Smooth muscle cell (in vitro differentiated cells): ENCODE measurements around the gene TCEA2. TPM values are rescaled to one million over a fixed set of nuclear protein-coding genes. Genes with fewer than 3 reads are reported as not detected.
A peak's percentile ranks its signal among the peaks of the same experiment; 100 is the strongest.

ENCODE experiments used
- DNase-seq: peaks from one replicate; lab custom pipeline; 2025; ENCODE audit not compliant: unreplicated experiment; lab: John Stamatoyannopoulos, UW
- H2AFZ ChIP-seq: fragments of 200-600 bp; sonication (generic); 2 replicates; pipeline ENCODE4 v1.6.0; 2016; ENCODE audit warnings: antibody characterized with exemption, low read depth, mild to moderate bottlenecking
- H3F3A ChIP-seq: fragments of 200-600 bp; sonication (generic); 2 replicates; pipeline ENCODE4 v1.6.0; 2017; ENCODE audit warnings: antibody characterized with exemption, low read depth
- H3K27ac ChIP-seq: fragments of 200-600 bp; sonication (generic); 2 replicates; pipeline ENCODE4 v1.5.1; 2016; ENCODE audit warnings: low read depth, mild to moderate bottlenecking
- H3K27me3 ChIP-seq: fragments of 200-600 bp; sonication (generic); 2 replicates; pipeline ENCODE4 v1.6.1; 2016; ENCODE audit warnings: low read depth, mild to moderate bottlenecking
- H3K36me3 ChIP-seq: fragments of 200-600 bp; sonication (generic); 2 replicates; pipeline ENCODE4 v1.5.1; 2016; ENCODE audit warnings: low read depth
- H3K4me1 ChIP-seq: fragments of 200-600 bp; sonication (generic); 2 replicates; pipeline ENCODE4 v1.5.1; 2016; ENCODE audit warnings: low read depth
- H3K4me2 ChIP-seq: fragments of 200-600 bp; sonication (generic); 2 replicates; pipeline ENCODE4 v1.6.0; 2016; ENCODE audit warnings: mild to moderate bottlenecking
- H3K4me3 ChIP-seq: fragments of 200-600 bp; sonication (generic); 2 replicates; pipeline ENCODE4 v1.5.1; 2016; ENCODE audit warnings: mild to moderate bottlenecking
- H3K79me2 ChIP-seq: fragments of 200-600 bp; sonication (generic); 2 replicates; pipeline ENCODE4 v1.6.0; 2016; ENCODE audit warnings: low read depth, mild to moderate bottlenecking
- H3K9ac ChIP-seq: fragments of 200-600 bp; sonication (generic); 2 replicates; pipeline ENCODE4 v1.6.0; 2016; ENCODE audit warnings: low read depth
- H3K9me3 ChIP-seq: fragments of 200-600 bp; sonication (generic); replicated peaks from 2 replicates; pipeline ENCODE4 v1.5.1; 2016; ENCODE audit warnings: low read depth
- H4K20me1 ChIP-seq: fragments of 200-600 bp; sonication (generic); 2 replicates; pipeline ENCODE4 v1.6.0; 2016; ENCODE audit warnings: low read depth
- WGBS: methylation state at CpG from one replicate; pipeline ENCODE4 v1.1.7; 2016; ENCODE audit warnings: low lambda C conversion rate; 5-methylcytosine and 5-hydroxymethylcytosine counted together
- polyA plus RNA-seq: library from polyadenylated mRNA; unstranded; fragments of >200 nt; fragmentation: Nextera tagmentation; extraction: Ambion mirVana; gene quantifications from 2 replicates; pipeline ENCODE4 v1.2.1, GENCODE V29; 2016
- total RNA-seq: library from RNA; depleted of rRNA; stranded (reverse); fragments of >200 nt; gene quantifications from 2 replicates; pipeline ENCODE4 v1.2.3, GENCODE V29; 2014
- TF ChIP-seq, protein P1 (sequence below): fragments of 200-600 bp; sonication (generic); IDR thresholded peaks from 2 replicates; pipeline ENCODE4 v1.5.1; 2017; ENCODE audit warnings: borderline replicate concordance, mild to moderate bottlenecking, antibody characterized with exemption; ENCODE audit not compliant: insufficient read depth, poor library complexity, severe bottlenecking

Gene TCEA2
- total and polyA plus RNA-seq, 2 experiments from 2014 or later: 24.9 to 89.5 TPM

DNA sequence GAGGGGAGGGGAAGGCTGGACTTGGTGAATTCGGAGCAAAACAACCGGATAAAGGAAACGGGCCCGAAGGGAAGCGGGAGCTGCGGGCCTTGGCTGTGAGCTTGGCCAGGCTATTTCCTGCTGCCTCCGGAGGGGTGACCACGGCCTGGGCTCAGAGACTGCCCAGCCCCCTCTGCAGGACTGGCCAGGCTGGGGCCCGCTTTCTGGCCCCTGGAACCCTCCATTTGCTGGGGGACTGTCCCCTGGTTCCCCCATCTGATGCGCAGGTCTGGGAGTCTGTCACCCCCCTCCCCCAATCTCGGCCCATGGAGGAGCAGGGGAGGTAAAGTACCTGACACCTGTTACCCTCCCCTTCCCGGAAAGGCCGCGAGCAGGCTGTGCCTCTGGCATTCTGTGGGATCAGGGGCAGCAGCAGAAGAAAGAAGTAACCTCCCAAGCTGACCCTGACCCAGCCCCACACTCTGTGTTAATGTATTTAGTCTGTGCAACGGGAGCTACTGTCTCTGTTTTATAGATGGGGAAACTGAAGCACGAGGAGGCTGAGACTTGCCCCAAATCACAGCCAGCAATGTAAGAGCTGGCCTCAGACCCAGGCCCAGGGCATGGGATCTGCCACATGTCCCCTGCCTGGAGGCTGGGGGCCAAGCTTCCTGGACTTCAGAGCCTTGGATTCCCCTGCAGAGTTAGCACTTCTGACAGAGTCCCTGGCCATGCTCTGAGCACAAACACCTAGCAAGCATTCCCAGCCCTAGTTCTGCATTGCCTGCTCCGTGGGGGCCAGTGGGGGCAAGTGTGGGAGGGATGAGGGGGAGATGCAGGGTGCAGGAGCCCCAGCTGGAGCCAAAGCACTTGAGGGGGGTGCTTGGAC, 23.5 kb upstream of the TCEA2 start:
- Histone ChIP-seq H3K4me1 (peaks cover 10% of the 10 kb centered on the region), H3K9ac (no peak overlapping the region), H3K4me2 (peak overlapping the region; percentile 95), H3K79me2 (no peaks in the 10 kb centered on the region), H3F3A (peaks cover 6% of the 10 kb centered on the region), H3K36me3 (no peaks in the 10 kb centered on the region), H3K27ac (no peak overlapping the region), H3K9me3 (no peaks in the 10 kb centered on the region), H3K27me3 (peaks cover 41% of the 10 kb centered on the region), H4K20me1 (no peaks in the 10 kb centered on the region), H2AFZ (no peak overlapping the region), H3K4me3 (peak overlapping the region; percentile 67)
- 24% methylated on average over 16 of the region's 17 CpGs for WGBS
- no peak for DNase-seq
- TF ChIP-seq, protein P1, sequence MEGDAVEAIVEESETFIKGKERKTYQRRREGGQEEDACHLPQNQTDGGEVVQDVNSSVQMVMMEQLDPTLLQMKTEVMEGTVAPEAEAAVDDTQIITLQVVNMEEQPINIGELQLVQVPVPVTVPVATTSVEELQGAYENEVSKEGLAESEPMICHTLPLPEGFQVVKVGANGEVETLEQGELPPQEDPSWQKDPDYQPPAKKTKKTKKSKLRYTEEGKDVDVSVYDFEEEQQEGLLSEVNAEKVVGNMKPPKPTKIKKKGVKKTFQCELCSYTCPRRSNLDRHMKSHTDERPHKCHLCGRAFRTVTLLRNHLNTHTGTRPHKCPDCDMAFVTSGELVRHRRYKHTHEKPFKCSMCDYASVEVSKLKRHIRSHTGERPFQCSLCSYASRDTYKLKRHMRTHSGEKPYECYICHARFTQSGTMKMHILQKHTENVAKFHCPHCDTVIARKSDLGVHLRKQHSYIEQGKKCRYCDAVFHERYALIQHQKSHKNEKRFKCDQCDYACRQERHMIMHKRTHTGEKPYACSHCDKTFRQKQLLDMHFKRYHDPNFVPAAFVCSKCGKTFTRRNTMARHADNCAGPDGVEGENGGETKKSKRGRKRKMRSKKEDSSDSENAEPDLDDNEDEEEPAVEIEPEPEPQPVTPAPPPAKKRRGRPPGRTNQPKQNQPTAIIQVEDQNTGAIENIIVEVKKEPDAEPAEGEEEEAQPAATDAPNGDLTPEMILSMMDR: no peak

DNA sequence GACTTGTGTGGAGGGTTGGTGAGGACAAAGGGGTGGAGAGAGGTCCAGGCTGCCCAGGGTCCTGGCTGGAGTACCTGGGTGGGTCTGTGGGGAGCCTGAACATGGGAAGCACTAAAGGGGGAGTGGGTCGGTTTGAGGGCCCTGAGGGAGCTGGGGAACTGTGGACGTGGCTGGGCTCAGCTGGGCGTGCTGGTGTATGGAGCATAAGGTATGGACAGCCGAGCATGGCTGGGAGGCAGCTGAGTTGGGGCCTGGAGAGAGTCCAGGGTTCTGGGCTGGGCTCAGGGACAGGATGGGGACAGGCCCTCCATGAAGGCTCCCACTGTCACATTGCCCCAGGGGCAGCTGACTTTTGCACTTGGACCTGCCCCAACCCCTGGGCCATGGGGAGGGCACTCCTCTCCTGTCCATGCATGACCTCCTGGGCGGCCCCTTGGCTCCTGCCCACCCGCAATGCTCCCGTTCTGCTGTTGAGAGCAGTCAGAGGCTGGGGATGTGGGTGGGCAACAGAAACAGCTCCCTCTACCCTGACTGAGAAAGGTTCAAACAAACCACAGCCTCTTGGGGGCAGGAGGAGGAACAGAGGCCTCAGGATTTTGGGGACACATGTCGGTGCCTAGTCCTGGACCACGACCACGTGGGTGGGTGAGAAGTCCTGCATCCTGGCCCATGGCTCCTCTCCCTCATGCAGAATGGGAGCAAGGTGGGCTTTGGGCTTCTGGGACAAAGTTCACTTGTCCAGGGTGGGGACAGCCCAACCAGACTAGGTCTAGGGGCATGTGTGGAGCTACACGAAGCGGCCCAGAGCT, 22.6 kb upstream of the TCEA2 start:
- H3K27me3 ChIP-seq: peaks cover 41% of the 10 kb centered on the region
- WGBS: 87% methylated on average over 12 of the region's 12 CpGs

DNA sequence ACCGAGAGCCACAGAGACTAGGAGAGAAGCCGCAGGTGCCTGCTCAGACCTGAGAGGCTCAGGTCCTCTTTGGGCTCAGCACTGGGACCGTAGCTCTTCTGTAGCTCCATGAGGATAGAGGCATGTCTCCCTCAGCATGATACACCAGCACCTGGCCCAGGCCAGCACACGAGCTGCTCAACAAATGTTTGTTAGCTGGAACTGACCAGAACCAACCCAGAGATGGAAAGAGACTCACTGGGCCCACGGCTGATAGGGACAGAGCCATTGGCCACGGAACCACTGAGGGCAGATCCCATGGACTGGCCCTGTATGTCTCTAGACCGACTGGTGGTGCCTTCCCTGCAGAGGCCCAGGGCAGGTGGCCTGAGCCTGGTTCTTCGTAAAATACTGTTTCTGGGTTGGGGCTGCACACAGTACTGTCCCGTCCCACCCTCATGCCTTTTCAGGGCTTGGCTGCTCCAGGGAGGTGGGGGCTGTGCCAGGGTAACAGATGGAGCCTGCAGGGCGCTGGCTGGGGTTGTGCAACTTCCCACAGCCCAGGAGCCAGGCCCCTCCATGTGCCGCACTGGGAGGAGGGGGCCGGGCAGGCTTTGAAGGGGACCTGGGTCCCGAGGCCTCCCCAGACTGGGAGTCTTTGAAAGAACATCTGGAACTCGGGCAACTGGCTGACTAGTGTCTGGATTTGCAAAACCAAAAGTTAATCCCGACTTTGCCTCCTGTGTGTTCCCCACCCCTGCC, 21.8 kb upstream of the TCEA2 start:
- 78% methylated on average over 15 of the region's 15 CpGs for WGBS
- Histone ChIP-seq H3K4me1 (peaks cover 10% of the 10 kb centered on the region), H3K9ac (no peak overlapping the region), H3K4me3 (no peak overlapping the region), H3K27me3 (peaks cover 41% of the 10 kb centered on the region), H3K4me2 (peak overlapping the region; percentile 97), H3F3A (peaks cover 6% of the 10 kb centered on the region), H2AFZ (no peak overlapping the region), H4K20me1 (no peaks in the 10 kb centered on the region), H3K27ac (no peak overlapping the region), H3K36me3 (no peaks in the 10 kb centered on the region), H3K79me2 (no peaks in the 10 kb centered on the region), H3K9me3 (no peaks in the 10 kb centered on the region)
- TF ChIP-seq, protein P1: no peak
- DNase-seq: no peak

More for the DNA sequence above, 22.6 kb upstream of the TCEA2 start:
- Histone ChIP-seq H3K27ac (no peak overlapping the region), H3K4me3 (no peak overlapping the region), H3K4me2 (no peak overlapping the region), H3K9ac (no peak overlapping the region), H3F3A (peaks cover 6% of the 10 kb centered on the region), H2AFZ (no peak overlapping the region), H3K9me3 (no peaks in the 10 kb centered on the region), H3K36me3 (no peaks in the 10 kb centered on the region), H3K79me2 (no peaks in the 10 kb centered on the region), H3K4me1 (peaks cover 10% of the 10 kb centered on the region), H4K20me1 (no peaks in the 10 kb centered on the region)
- no peak for DNase-seq
- TF ChIP-seq, protein P1: no peak
